ENCODE data around the gene RHOJ. TPM values are rescaled to one million over a fixed set of nuclear protein-coding genes. Genes with fewer than 3 reads are reported as not detected.

RHOJ gene
- total RNA-seq, 1 donor from 2014 or later = 39.2 TPM

DNA sequence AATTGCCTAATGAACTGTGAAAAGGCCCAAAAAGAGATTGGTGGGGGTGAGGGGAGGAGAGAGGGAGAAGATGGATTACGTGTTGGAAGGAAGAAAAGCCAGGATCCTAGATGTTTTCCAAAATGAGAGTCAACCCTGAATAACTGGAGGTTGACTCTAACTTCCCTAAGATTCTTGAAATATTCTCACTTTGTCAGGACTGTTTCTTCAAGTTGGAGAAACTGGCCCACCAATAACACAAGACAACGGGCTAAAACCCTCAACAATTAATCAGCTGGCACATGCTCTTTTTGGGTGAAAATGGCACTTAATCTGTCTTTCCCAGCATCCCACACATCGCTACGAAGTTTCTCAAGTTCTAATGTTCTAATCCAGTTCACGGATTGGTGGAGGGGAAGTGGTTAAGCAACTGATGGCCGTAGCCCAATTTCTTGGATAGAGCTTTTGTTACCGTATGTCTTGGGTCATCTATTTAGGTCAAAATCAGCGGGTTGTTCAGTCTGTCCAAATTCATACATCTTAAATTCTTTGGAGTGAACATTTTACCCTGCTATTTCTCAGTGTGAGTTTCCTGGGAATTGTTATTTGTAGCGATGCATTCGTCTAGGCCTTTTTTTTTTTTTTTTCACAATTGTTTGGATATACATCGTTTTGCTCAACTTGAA, 65.5 kb downstream of the RHOJ start:
- peaks cover 17% of the 10 kb centered on the region for H3K36me3 Mint-ChIP-seq (ENCODE audit: low read depth)
- peaks cover 3% of the 10 kb centered on the region for H3K9me3 Mint-ChIP-seq (ENCODE audit: low read depth)
- no peak overlapping the region for H3K4me3 Mint-ChIP-seq (ENCODE audit: unreplicated experiment)
- TF ChIP-seq CTCF (IDR thresholded peaks at IDR 0.05) = no peak
- H3K27ac Mint-ChIP-seq (ENCODE audit: unreplicated experiment) = no peak overlapping the region
- no peak for DNase-seq (ENCODE audit: low spot score)
- no peaks in the 10 kb centered on the region for H3K27me3 Mint-ChIP-seq (ENCODE audit: low read depth)
- H3K4me1 Mint-ChIP-seq (ENCODE audit: low read depth) = peaks cover 16% of the 10 kb centered on the region

- no peaks in the 10 kb centered on the region for H3K4me1 Mint-ChIP-seq (ENCODE audit: low read depth)
- H3K27ac Mint-ChIP-seq (ENCODE audit: unreplicated experiment) = no peak overlapping the region
- peaks cover 15% of the 10 kb centered on the region for H3K36me3 Mint-ChIP-seq (ENCODE audit: low read depth)
- H3K9me3 Mint-ChIP-seq (ENCODE audit: low read depth) = no peaks in the 10 kb centered on the region
- H3K27me3 Mint-ChIP-seq (ENCODE audit: low read depth) = no peaks in the 10 kb centered on the region
- TF ChIP-seq CTCF (IDR thresholded peaks at IDR 0.05) = no peak
- H3K4me3 Mint-ChIP-seq (ENCODE audit: unreplicated experiment) = no peak overlapping the region
- DNase-seq (ENCODE audit: low spot score) = no peak
These were observed 68.9 kb downstream of the RHOJ start for GRCh38 chr14:63273129-63273528.

GRCh38 chr14:63273717-63274655, 69.7 kb downstream of the RHOJ start:
- peaks cover 15% of the 10 kb centered on the region for H3K36me3 Mint-ChIP-seq (ENCODE audit: low read depth)
- DNase-seq (ENCODE audit: low spot score) = no peak
- no peaks in the 10 kb centered on the region for H3K4me1 Mint-ChIP-seq (ENCODE audit: low read depth)
- H3K9me3 Mint-ChIP-seq (ENCODE audit: low read depth) = no peaks in the 10 kb centered on the region
- no peaks in the 10 kb centered on the region for H3K27me3 Mint-ChIP-seq (ENCODE audit: low read depth)
- peak; percentile 23 for TF ChIP-seq CTCF (IDR thresholded peaks at IDR 0.05)
- H3K4me3 Mint-ChIP-seq (ENCODE audit: unreplicated experiment) = no peak overlapping the region
- no peak overlapping the region for H3K27ac Mint-ChIP-seq (ENCODE audit: unreplicated experiment)

DNA sequence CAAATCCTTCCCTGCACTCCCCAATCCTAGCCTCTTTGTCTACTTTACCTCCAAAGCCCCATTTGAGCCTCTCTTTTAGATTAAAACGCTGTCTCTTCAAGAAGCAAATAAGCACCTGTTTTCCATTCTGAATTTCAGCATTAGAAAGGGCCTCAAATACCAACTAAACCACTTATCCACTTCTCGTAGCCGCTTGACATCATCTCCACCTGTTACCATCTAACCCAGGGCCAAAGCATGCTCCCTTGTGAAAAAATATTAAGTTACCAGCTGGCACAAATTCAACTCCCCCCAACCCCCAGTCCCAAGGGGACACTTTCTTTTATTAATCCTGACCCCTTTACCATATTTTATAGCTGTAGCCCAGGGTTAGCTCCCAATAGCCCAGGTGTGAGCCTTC, 71.4 kb downstream of the RHOJ start:
- H3K27ac Mint-ChIP-seq (ENCODE audit: unreplicated experiment) = no peak overlapping the region
- H3K9me3 Mint-ChIP-seq (ENCODE audit: low read depth) = no peaks in the 10 kb centered on the region
- DNase-seq (ENCODE audit: low spot score) = no peak
- H3K36me3 Mint-ChIP-seq (ENCODE audit: low read depth) = peaks cover 12% of the 10 kb centered on the region
- H3K4me1 Mint-ChIP-seq (ENCODE audit: low read depth) = no peaks in the 10 kb centered on the region
- H3K4me3 Mint-ChIP-seq (ENCODE audit: unreplicated experiment) = no peak overlapping the region
- no peak for TF ChIP-seq CTCF (IDR thresholded peaks at IDR 0.05)
- H3K27me3 Mint-ChIP-seq (ENCODE audit: low read depth) = no peaks in the 10 kb centered on the region

GRCh38 chr14:63276016-63276415, 71.8 kb downstream of the RHOJ start:
- Mint-ChIP-seq H3K9me3 (ENCODE audit: low read depth) (no peaks in the 10 kb centered on the region), H3K36me3 (ENCODE audit: low read depth) (peaks cover 16% of the 10 kb centered on the region), H3K4me3 (ENCODE audit: unreplicated experiment) (no peak overlapping the region), H3K27me3 (ENCODE audit: low read depth) (no peaks in the 10 kb centered on the region), H3K27ac (ENCODE audit: unreplicated experiment) (no peak overlapping the region), H3K4me1 (ENCODE audit: low read depth) (no peaks in the 10 kb centered on the region)
- TF ChIP-seq CTCF (IDR thresholded peaks at IDR 0.05) = no peak
- no peak for DNase-seq (ENCODE audit: low spot score)
